Activated CD4-positive, alpha-beta T cell treated with anti-CD3 and anti-CD28 coated beads, Interleukin-2, amount 10 ng/mL, durations not matched to agents 24 days and 14 days (primary cell): ENCODE results near the gene RPL28. TPM values are rescaled to one million over a fixed set of nuclear protein-coding genes. Genes with fewer than 3 reads are reported as not detected.

Experiments
- DNase-seq: peaks from one replicate; pipeline ENCODE4 v3.0.0; 2022
- H3K27ac Mint-ChIP-seq: one replicate; pipeline ENCODE4 v1.8.0; 2022; ENCODE audit warnings: mild to moderate bottlenecking, mixed read lengths
- H3K27me3 Mint-ChIP-seq: one replicate; pipeline ENCODE4 v1.8.0; 2022; ENCODE audit warnings: mixed read lengths
- H3K36me3 Mint-ChIP-seq: one replicate; pipeline ENCODE4 v1.8.0; 2022; ENCODE audit warnings: low read depth, mild to moderate bottlenecking, mixed read lengths
- H3K4me1 Mint-ChIP-seq: one replicate; pipeline ENCODE4 v1.8.0; 2021; ENCODE audit warnings: mixed read lengths
- H3K4me3 Mint-ChIP-seq: one replicate; pipeline ENCODE4 v1.8.0; 2022; ENCODE audit warnings: mild to moderate bottlenecking, moderate library complexity, mixed read lengths
- H3K9me3 Mint-ChIP-seq: one replicate; pipeline ENCODE4 v1.8.0; 2021; ENCODE audit warnings: mixed read lengths
- intact Hi-C: fragments of 100-400 bp; cut with micrococcal nuclease; formaldehyde crosslinking; loops from one replicate; pipeline ENCODE4 v1.15.1; 2023
- total RNA-seq: library from RNA; stranded (reverse); gene quantifications from 2 replicates; pipeline ENCODE4 v1.2.3, GENCODE V29; 2022

RPL28 gene
- total RNA-seq, 1 donor from 2014 or later = 1,992 TPM

GRCh38 chr19:55346725-55347441 is 38.8 kb upstream of the RPL28 start:
- H3K36me3 Mint-ChIP-seq = peaks cover 8% of the 10 kb centered on the region
- H3K27ac Mint-ChIP-seq = no peak overlapping the region
- intact Hi-C loops = no loop called here
- H3K9me3 Mint-ChIP-seq = no peaks in the 10 kb centered on the region
- H3K27me3 Mint-ChIP-seq = peaks cover 8% of the 10 kb centered on the region
- no peak overlapping the region for H3K4me3 Mint-ChIP-seq
- DNase-seq = no peak
- peaks cover 7% of the 10 kb centered on the region for H3K4me1 Mint-ChIP-seq

- DNase-seq = no peak
- Mint-ChIP-seq H3K4me1 (peaks cover 10% of the 10 kb centered on the region), H3K4me3 (no peak overlapping the region), H3K9me3 (no peaks in the 10 kb centered on the region), H3K36me3 (peaks cover 8% of the 10 kb centered on the region), H3K27me3 (peaks cover 15% of the 10 kb centered on the region), H3K27ac (no peak overlapping the region)
- intact Hi-C loops = no loop called here
These were observed 38.2 kb upstream of the RPL28 start for GRCh38 chr19:55347442-55348009.

- Mint-ChIP-seq H3K27ac (no peak overlapping the region), H3K4me3 (no peak overlapping the region), H3K27me3 (peaks cover 24% of the 10 kb centered on the region), H3K4me1 (peaks cover 19% of the 10 kb centered on the region), H3K36me3 (peaks cover 2% of the 10 kb centered on the region), H3K9me3 (no peaks in the 10 kb centered on the region)
- intact Hi-C loops = no loop called here
- no peak for DNase-seq
These were observed 37.3 kb upstream of the RPL28 start for GRCh38 chr19:55348317-55349034.

DNA sequence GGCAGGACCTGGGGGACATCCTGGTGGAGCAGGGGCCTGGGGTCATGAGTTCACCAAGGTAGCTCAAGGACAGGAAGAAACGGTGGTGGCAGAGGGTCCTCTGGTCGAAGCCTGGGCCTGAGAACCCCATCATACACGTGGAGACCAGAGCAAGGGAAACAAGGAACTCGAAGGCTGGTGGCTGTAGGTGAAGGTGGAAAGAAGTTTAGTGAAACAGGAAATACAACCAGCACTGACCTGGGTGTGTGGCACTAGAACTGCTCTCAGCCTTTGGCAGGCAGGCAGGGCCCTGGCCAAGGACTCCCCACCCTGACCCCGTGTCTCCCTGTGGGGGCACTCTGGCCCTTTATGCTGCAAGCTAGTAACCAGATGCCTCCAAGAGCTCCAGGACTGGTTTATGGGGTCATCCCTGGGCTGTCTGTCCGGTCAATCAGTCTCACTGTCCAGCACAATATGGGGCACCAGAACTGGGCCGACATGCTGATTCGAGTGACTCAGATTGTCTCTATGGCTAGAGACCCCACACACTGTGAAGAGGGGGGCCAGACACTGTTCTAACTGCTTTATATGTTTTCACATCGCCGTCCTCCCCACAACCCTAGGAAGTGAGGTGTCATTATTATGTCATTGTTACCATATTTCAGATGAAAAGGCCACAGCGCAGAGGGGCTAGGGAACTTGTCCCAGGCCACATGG is 35.0 kb upstream of the RPL28 start:
- Mint-ChIP-seq H3K36me3 (peaks cover 2% of the 10 kb centered on the region), H3K27ac (no peak overlapping the region), H3K27me3 (peaks cover 35% of the 10 kb centered on the region), H3K9me3 (no peaks in the 10 kb centered on the region), H3K4me3 (no peak overlapping the region), H3K4me1 (peaks cover 22% of the 10 kb centered on the region)
- intact Hi-C loops = no loop called here
- DNase-seq = no peak

DNA sequence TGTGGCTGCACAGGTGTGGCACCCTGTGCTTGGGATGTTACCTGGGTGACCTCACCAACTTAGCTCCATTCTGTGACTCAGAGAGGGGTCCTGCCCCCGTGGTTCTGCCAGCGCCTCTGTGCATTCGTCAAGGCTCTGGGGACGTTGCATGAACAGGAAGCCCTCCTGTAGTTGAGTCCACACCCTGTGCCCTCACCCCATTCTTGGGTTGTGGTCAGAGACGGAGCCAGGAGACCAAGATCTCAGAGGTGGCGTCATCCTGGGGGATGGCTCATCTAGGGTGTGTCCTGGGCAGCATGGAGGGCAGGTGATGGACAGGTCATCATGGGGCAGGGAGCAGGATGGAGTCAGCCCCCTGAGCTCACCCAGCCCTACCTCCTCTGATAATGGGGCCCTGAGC is 33.7 kb upstream of the RPL28 start:
- peaks cover 2% of the 10 kb centered on the region for H3K36me3 Mint-ChIP-seq
- no peak overlapping the region for H3K4me3 Mint-ChIP-seq

DNA sequence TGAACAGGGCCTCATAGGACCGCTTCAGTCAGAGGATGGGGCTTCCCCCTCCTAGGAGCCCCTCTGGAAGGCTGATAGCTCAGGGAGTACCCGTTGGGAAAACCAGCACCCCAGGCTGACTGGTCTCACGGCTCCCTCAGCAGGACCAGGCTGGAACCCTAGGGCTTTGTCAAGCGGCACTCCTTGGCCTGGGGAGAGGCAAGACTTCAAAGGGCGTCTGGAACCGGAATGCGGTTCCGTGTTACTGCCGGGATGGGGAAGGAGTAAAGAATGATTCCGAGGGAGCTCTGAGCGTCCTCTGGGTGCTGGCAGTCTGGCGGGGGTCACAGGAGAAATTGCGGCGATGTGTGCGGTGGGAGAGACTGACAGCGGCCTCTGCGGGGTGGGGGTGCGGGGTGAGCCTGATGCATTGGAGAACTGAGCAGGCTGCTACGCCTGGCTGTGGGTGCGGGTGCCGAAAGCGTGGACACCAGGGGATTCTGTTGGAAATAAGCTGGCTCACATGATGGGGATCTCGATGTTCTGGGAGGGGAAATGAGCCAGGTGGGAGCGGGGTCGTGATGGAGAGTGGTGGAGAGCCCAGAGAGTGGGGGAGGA is 33.1 kb upstream of the RPL28 start:
- H3K4me3 Mint-ChIP-seq = peak overlapping the region; percentile 83
- peaks cover 2% of the 10 kb centered on the region for H3K36me3 Mint-ChIP-seq
- peak overlapping the region; percentile 70 for H3K27ac Mint-ChIP-seq
- peaks cover 47% of the 10 kb centered on the region for H3K27me3 Mint-ChIP-seq
- intact Hi-C loops = loop anchor here (1.0 kb wide), 1 partner anchor 13 kb away; the partner anchor contains the start of gene KMT5C
- no peaks in the 10 kb centered on the region for H3K9me3 Mint-ChIP-seq
- H3K4me1 Mint-ChIP-seq = peaks cover 22% of the 10 kb centered on the region
- no peak for DNase-seq

More for the DNA sequence above, 33.7 kb upstream of the RPL28 start:
- Mint-ChIP-seq H3K4me1 (peaks cover 22% of the 10 kb centered on the region), H3K9me3 (no peaks in the 10 kb centered on the region), H3K27ac (no peak overlapping the region), H3K27me3 (peaks cover 41% of the 10 kb centered on the region)
- intact Hi-C loops = no loop called here
- no peak for DNase-seq

GRCh38 chr19:55353356-55353802 is 32.4 kb upstream of the RPL28 start:
- no peak overlapping the region for H3K27ac Mint-ChIP-seq
- DNase-seq = no peak
- no peaks in the 10 kb centered on the region for H3K36me3 Mint-ChIP-seq
- intact Hi-C loops = loop anchor here (1.0 kb wide), 1 partner anchor 14 kb away; the partner anchor contains the start of gene KMT5C
- no peaks in the 10 kb centered on the region for H3K9me3 Mint-ChIP-seq
- H3K27me3 Mint-ChIP-seq = peaks cover 49% of the 10 kb centered on the region
- H3K4me1 Mint-ChIP-seq = peaks cover 22% of the 10 kb centered on the region
- H3K4me3 Mint-ChIP-seq = peak overlapping the region; percentile 83

DNA sequence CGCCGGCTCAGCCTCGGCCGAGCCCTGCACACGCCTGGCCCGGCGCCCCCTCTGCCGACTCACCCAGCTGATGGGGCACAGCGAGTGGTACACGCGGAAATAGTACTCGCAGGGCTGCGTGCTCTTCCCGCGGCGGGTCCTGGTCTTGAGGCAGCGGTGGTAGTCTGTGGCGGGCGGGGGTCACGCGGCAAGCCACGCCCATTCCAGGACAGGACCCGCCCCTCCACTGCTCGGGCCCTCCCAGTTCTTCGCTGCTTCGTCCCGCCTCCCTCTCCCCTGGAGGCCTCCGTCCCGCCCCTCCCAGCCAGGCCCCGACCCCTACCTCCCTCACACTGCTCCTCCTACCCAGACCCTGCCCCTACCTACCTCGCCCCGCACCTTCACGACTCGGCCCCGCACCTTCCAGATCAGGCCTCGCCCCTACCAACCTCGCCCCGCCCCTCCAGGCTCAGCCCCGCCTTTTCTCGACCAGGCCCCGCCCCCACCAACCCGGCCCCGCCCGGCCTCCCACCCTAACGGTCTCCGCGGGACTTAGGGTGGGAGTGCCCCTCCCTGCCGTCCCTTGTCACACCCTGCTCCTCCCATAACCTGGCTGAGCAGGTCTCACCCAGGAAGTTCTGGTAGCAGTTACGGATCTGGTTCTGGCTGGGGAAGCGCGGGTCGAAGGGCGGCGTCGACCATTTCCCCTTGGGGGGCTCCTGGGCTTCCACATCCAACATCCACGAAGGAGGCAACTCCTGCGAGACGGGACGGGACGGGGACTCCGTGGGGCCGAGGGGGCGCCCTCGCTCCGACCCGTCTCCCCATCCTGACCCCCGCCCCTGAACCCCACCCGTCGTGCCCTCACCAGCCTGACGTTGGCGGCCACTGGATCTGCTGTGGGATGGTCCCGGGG is 31.7 kb upstream of the RPL28 start:
- peaks cover 49% of the 10 kb centered on the region for H3K27me3 Mint-ChIP-seq
- H3K9me3 Mint-ChIP-seq = no peaks in the 10 kb centered on the region
- H3K27ac Mint-ChIP-seq = no peak overlapping the region
- H3K4me3 Mint-ChIP-seq = peak overlapping the region; percentile 83
- H3K36me3 Mint-ChIP-seq = no peaks in the 10 kb centered on the region
- intact Hi-C loops = loop anchor here (1.0 kb wide), 1 partner anchor 15 kb away; the partner anchor contains the start of gene KMT5C
- peaks cover 22% of the 10 kb centered on the region for H3K4me1 Mint-ChIP-seq
- DNase-seq = peak; percentile 89

GRCh38 chr19:55354698-55355212 is 31.0 kb upstream of the RPL28 start, which contains the start of gene COX6B2:
TSS of gene COX6B2 (minus strand) at chr19:55354719. CDS start at chr19:55354521, 198 bp downstream.
- Mint-ChIP-seq H3K4me1 (peaks cover 22% of the 10 kb centered on the region), H3K27ac (no peak within 1 kb of the TSS), H3K27me3 (peaks cover 49% of the 10 kb centered on the region), H3K9me3 (no peaks in the 10 kb centered on the region), H3K36me3 (no peaks in the 10 kb centered on the region), H3K4me3 (peak within 1 kb of the TSS; percentile 83)
- intact Hi-C loops = no loop called here
- DNase-seq = peak; percentile 70

DNA sequence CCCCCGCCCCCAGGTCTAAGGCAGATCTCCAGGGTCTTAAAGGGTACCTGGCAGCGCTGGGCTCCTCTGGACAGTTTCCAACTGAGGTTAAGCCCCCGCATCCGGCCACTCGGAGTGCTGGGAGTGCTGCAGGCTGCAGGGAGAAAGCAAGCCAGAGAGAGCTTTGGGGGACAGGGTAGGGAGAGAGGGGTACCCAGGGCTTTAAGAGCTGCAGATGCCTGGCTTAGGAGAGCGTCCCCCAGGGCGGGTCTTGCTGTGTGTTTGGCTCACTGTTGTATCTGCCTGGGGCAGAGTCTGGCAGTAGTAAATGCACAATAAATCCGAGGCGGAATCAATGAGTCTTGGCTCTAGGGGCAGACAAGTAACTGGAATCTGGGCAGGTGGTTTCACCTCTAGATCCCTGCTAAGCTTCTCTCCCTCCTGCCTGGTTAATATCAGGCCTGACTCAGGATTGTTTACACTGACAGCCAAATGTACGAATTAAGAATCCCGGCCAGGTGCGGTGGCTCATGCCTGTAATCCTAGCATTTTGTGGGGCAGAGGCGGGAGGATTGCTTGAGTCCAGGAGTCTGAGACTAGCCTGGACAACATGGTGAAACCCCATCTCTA is 30.4 kb upstream of the RPL28 start:
- intact Hi-C loops = no loop called here
- H3K27ac Mint-ChIP-seq = no peak overlapping the region
- H3K9me3 Mint-ChIP-seq = no peaks in the 10 kb centered on the region
- peaks cover 22% of the 10 kb centered on the region for H3K4me1 Mint-ChIP-seq
- peak; percentile 63 for DNase-seq
- no peaks in the 10 kb centered on the region for H3K36me3 Mint-ChIP-seq
- peaks cover 49% of the 10 kb centered on the region for H3K27me3 Mint-ChIP-seq
- no peak overlapping the region for H3K4me3 Mint-ChIP-seq

DNA sequence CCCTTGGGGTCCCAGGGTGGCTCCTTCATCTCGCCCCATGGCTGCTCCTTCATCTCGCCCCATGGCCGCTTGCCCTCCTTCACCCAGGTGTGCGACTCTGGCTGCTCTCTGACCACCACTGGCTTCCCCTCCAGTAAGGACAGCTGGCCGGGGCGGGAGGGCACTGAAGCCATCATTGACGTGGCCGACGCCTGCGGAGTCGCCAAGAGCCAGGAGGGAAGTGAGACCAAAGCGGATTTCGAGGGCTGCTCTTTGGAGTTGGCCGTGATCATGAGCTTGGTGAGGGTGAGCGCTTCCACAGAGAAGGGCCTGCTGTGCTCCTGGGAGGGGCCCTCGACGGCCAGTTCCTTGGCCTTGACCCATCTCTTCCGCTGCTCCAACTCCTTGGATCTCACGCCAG is 27.2 kb upstream of the RPL28 start:
- H3K36me3 Mint-ChIP-seq = no peaks in the 10 kb centered on the region
- no peak overlapping the region for H3K27ac Mint-ChIP-seq
- DNase-seq = no peak
- H3K27me3 Mint-ChIP-seq = peaks cover 24% of the 10 kb centered on the region
- H3K9me3 Mint-ChIP-seq = no peaks in the 10 kb centered on the region
- H3K4me3 Mint-ChIP-seq = no peak overlapping the region
- H3K4me1 Mint-ChIP-seq = peaks cover 3% of the 10 kb centered on the region
- intact Hi-C loops = no loop called here
